ENCODE measurements around the gene HOXA9. TPM values are rescaled to one million over a fixed set of nuclear protein-coding genes. Genes with fewer than 3 reads are reported as not detected.

HOXA9 gene
- total and polyA plus RNA-seq, 2 experiments from 2014 or later = not detected

- Histone ChIP-seq H3K27ac (no peak overlapping the region), H3K9me3 (ENCODE audit: low read depth) (no peaks in the 10 kb centered on the region), H3K27me3 (peaks cover 100% of the 10 kb centered on the region), H3K4me3 (no peak overlapping the region), H3K4me1 (ENCODE audit: low read depth) (no peaks in the 10 kb centered on the region), H3K36me3 (no peaks in the 10 kb centered on the region)
- DNase-seq (ENCODE audit: low read depth in 1 of 2, low spot score in 1 of 2) = no peak
- no peak for TF ChIP-seq CTCF (IDR thresholded peaks at IDR 0.05; ENCODE audit: low read depth, low read length)
These were observed 9.4 kb downstream of the HOXA9 start for GRCh38 chr7:27155816-27156507.

GRCh38 chr7:27154901-27155815, 10.2 kb downstream of the HOXA9 start:
- Histone ChIP-seq H3K4me1 (ENCODE audit: low read depth) (no peaks in the 10 kb centered on the region), H3K27me3 (peaks cover 100% of the 10 kb centered on the region), H3K9me3 (ENCODE audit: low read depth) (no peaks in the 10 kb centered on the region), H3K36me3 (no peaks in the 10 kb centered on the region), H3K27ac (no peak overlapping the region), H3K4me3 (no peak overlapping the region)
- no peak for TF ChIP-seq CTCF (IDR thresholded peaks at IDR 0.05; ENCODE audit: low read depth, low read length)
- DNase-seq (ENCODE audit: low read depth in 1 of 2, low spot score in 1 of 2) = no peak

- no peak for DNase-seq (ENCODE audit: low read depth in 1 of 2, low spot score in 1 of 2)
- Histone ChIP-seq H3K27ac (no peak overlapping the region), H3K9me3 (ENCODE audit: low read depth) (no peaks in the 10 kb centered on the region), H3K4me3 (no peak overlapping the region), H3K4me1 (ENCODE audit: low read depth) (no peaks in the 10 kb centered on the region), H3K27me3 (peaks cover 100% of the 10 kb centered on the region), H3K36me3 (no peaks in the 10 kb centered on the region)
- TF ChIP-seq CTCF (IDR thresholded peaks at IDR 0.05; ENCODE audit: low read depth, low read length) = no peak
These were observed 11.0 kb downstream of the HOXA9 start for GRCh38 chr7:27154369-27154768.

- Histone ChIP-seq H3K36me3 (no peaks in the 10 kb centered on the region), H3K9me3 (ENCODE audit: low read depth) (no peaks in the 10 kb centered on the region), H3K27me3 (peaks cover 100% of the 10 kb centered on the region), H3K4me3 (no peak overlapping the region), H3K27ac (no peak overlapping the region), H3K4me1 (ENCODE audit: low read depth) (no peaks in the 10 kb centered on the region)
- no peak for TF ChIP-seq CTCF (IDR thresholded peaks at IDR 0.05; ENCODE audit: low read depth, low read length)
- no peak for DNase-seq (ENCODE audit: low read depth in 1 of 2, low spot score in 1 of 2)
These were observed 11.8 kb downstream of the HOXA9 start for GRCh38 chr7:27153526-27153925.

- Histone ChIP-seq H3K27me3 (peaks cover 100% of the 10 kb centered on the region), H3K4me1 (ENCODE audit: low read depth) (no peaks in the 10 kb centered on the region), H3K36me3 (no peaks in the 10 kb centered on the region), H3K4me3 (no peak overlapping the region), H3K9me3 (ENCODE audit: low read depth) (no peaks in the 10 kb centered on the region), H3K27ac (no peak overlapping the region)
- no peak for DNase-seq (ENCODE audit: low read depth in 1 of 2, low spot score in 1 of 2)
- no peak for TF ChIP-seq CTCF (IDR thresholded peaks at IDR 0.05; ENCODE audit: low read depth, low read length)
These were observed 12.4 kb downstream of the HOXA9 start for GRCh38 chr7:27152816-27153442.
